Measurements from ENCODE around the gene PDZD2.

- no peak for TF ChIP-seq POLR2A (IDR thresholded peaks at IDR 0.05; ENCODE audit: low read depth)
- TF ChIP-seq CTCF (IDR thresholded peaks at IDR 0.05), result no peak
- no peak for TF ChIP-seq POLR2AphosphoS5 (IDR thresholded peaks at IDR 0.05)
- TF ChIP-seq EP300 (IDR thresholded peaks at IDR 0.05), result no peak
These were observed 161.4 kb downstream of the PDZD2 start for GRCh38 chr5:31800351-31800750.

Measured in esophagus muscularis mucosa (tissue), 4 donors.